ENCODE data around the gene OLFM1. TPM values are rescaled to one million over a fixed set of nuclear protein-coding genes. Genes with fewer than 3 reads are reported as not detected.

Gene OLFM1
- polyA plus RNA-seq, 1 donor (not counting 4 experiments of a cell fraction or from before 2014, with no cell fraction given), result 0.25 TPM

DNA sequence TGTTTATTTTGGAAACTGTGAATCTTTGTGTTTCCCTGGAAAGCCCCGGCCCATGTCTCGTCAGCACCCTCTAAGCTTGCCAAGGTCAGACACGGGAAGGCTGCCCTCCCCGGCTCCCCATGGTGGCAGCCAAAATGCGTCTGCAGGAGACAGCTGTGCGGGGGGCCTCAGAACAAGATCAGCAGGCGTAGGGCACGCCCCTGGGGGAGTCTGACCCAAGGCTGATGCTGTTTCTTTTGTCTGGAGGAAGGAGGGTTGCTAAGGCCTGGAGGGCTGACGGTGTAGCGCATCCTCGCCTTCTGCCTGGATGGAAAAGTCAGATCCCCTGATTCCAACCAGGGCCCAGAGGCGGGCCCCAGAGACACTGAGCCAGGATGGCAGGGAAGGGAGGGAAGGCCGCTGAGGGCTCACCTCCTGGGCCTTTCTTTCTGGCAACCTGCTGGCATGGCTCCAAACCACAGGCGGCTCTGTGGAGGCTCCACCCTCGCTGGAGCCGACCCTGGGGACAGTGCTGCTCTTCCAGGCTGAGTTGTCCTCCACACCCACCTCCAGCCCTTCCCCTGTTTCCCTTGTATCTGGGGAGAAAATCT, 57.2 kb downstream of the OLFM1 start:
- no peaks in the 10 kb centered on the region for H3K36me3 ChIP-seq (ENCODE audit: control insufficient read depth in 2 of 2, extremely low read depth in 1 of 2, insufficient read depth in 2 of 2, low read length in 2 of 2)
- dilution Hi-C loops (cut with MboI; ENCODE audit: extremely low pct_ligation_motif_present, low sequenced_read_pairs), result no loop called here
- H3K27ac ChIP-seq (ENCODE audit: control insufficient read depth, insufficient read depth, low read length), result no peak overlapping the region
- H3K4me3 ChIP-seq (ENCODE audit: control insufficient read depth in 2 of 3, extremely low read depth in 1 of 3, insufficient read depth in 2 of 3, low read depth in 1 of 3, low read length in 3 of 3), result no peak overlapping the region
- H3K9me1 ChIP-seq (ENCODE audit: control insufficient read depth, extremely low read depth, insufficient read depth, low read length), result no peaks in the 10 kb centered on the region
- FAIRE-seq, result no peak
- H3K79me2 ChIP-seq (ENCODE audit: control insufficient read depth, insufficient read depth, low read length), result no peaks in the 10 kb centered on the region
- DNase-seq (ENCODE audit: low read depth, low spot score), result no peak
- TF ChIP-seq, protein P1, sequence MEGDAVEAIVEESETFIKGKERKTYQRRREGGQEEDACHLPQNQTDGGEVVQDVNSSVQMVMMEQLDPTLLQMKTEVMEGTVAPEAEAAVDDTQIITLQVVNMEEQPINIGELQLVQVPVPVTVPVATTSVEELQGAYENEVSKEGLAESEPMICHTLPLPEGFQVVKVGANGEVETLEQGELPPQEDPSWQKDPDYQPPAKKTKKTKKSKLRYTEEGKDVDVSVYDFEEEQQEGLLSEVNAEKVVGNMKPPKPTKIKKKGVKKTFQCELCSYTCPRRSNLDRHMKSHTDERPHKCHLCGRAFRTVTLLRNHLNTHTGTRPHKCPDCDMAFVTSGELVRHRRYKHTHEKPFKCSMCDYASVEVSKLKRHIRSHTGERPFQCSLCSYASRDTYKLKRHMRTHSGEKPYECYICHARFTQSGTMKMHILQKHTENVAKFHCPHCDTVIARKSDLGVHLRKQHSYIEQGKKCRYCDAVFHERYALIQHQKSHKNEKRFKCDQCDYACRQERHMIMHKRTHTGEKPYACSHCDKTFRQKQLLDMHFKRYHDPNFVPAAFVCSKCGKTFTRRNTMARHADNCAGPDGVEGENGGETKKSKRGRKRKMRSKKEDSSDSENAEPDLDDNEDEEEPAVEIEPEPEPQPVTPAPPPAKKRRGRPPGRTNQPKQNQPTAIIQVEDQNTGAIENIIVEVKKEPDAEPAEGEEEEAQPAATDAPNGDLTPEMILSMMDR (optimal IDR thresholded peaks at IDR 0.05 in 1 of 3, IDR thresholded peaks at IDR 0.05 in 1 of 3, conservative IDR thresholded peaks at IDR 0.05 in 1 of 3; ENCODE audit: extremely low read depth in 1 of 3, insufficient read depth in 2 of 3, low read length in 3 of 3), result no peak
- no peak for TF ChIP-seq EZH2 (IDR thresholded peaks at IDR 0.05; ENCODE audit: low read length)
- H2AFZ ChIP-seq (ENCODE audit: control insufficient read depth, low read length), result no peak overlapping the region
- peaks cover 2% of the 10 kb centered on the region for H3K9me3 ChIP-seq (ENCODE audit: control insufficient read depth, low read depth, low read length)
- H4K20me1 ChIP-seq (ENCODE audit: control insufficient read depth, extremely low read depth, insufficient read depth, low read length), result no peaks in the 10 kb centered on the region
- no peaks in the 10 kb centered on the region for H3K4me1 ChIP-seq (ENCODE audit: control insufficient read depth, extremely low read depth, insufficient read depth, low read length)
- no peak overlapping the region for H3K4me2 ChIP-seq (ENCODE audit: control insufficient read depth, extremely low read depth, insufficient read depth, low read depth, low read length)
- H3K27me3 ChIP-seq (ENCODE audit: control insufficient read depth, extremely low read depth, insufficient read depth, low read length), result peaks cover 14% of the 10 kb centered on the region
- H3K9ac ChIP-seq (ENCODE audit: control insufficient read depth, extremely low read depth, insufficient read depth, low read length), result no peak overlapping the region

DNA sequence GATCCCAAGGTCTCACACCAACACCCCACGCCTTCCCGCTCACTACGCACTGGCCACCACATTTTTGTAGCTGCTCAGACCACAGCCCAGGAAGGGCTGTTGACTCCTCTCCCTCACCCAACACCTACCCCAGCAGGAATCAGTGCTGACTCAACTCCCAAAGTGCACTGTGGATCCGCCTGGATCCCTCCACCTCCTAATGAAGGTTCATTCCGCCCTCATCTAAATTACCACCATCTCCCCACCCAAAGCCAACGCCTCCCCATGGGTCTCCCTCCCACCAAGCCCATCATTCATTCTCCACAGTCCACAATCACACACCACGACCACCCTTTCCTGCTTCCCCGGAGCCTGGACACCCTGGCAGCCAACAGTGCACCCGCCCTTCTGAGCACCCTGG, 57.8 kb downstream of the OLFM1 start:
- Histone ChIP-seq H3K79me2 (ENCODE audit: control insufficient read depth, insufficient read depth, low read length) (no peaks in the 10 kb centered on the region), H3K4me2 (ENCODE audit: control insufficient read depth, extremely low read depth, insufficient read depth, low read depth, low read length) (no peak overlapping the region), H3K27me3 (ENCODE audit: control insufficient read depth, extremely low read depth, insufficient read depth, low read length) (peaks cover 14% of the 10 kb centered on the region), H3K27ac (ENCODE audit: control insufficient read depth, insufficient read depth, low read length) (no peak overlapping the region), H3K36me3 (ENCODE audit: control insufficient read depth in 2 of 2, extremely low read depth in 1 of 2, insufficient read depth in 2 of 2, low read length in 2 of 2) (no peaks in the 10 kb centered on the region), H3K9me1 (ENCODE audit: control insufficient read depth, extremely low read depth, insufficient read depth, low read length) (no peaks in the 10 kb centered on the region), H2AFZ (ENCODE audit: control insufficient read depth, low read length) (no peak overlapping the region), H3K9ac (ENCODE audit: control insufficient read depth, extremely low read depth, insufficient read depth, low read length) (no peak overlapping the region), H3K9me3 (ENCODE audit: control insufficient read depth, low read depth, low read length) (peaks cover 2% of the 10 kb centered on the region), H3K4me1 (ENCODE audit: control insufficient read depth, extremely low read depth, insufficient read depth, low read length) (no peaks in the 10 kb centered on the region), H4K20me1 (ENCODE audit: control insufficient read depth, extremely low read depth, insufficient read depth, low read length) (no peaks in the 10 kb centered on the region), H3K4me3 (ENCODE audit: control insufficient read depth in 2 of 3, extremely low read depth in 1 of 3, insufficient read depth in 2 of 3, low read depth in 1 of 3, low read length in 3 of 3) (no peak overlapping the region)
- TF ChIP-seq, protein P1 (optimal IDR thresholded peaks at IDR 0.05 in 1 of 3, IDR thresholded peaks at IDR 0.05 in 1 of 3, conservative IDR thresholded peaks at IDR 0.05 in 1 of 3; ENCODE audit: extremely low read depth in 1 of 3, insufficient read depth in 2 of 3, low read length in 3 of 3), result no peak
- no peak for TF ChIP-seq EZH2 (IDR thresholded peaks at IDR 0.05; ENCODE audit: low read length)
- no peak for FAIRE-seq
- dilution Hi-C loops (cut with MboI; ENCODE audit: extremely low pct_ligation_motif_present, low sequenced_read_pairs), result no loop called here
- no peak for DNase-seq (ENCODE audit: low read depth, low spot score)

Data from keratinocyte (primary cell).